Activated T-cell treated with anti-CD3 and anti-CD28 coated beads for 24 hours (primary cell): ENCODE data around the gene TBX10.
"Not testable (repeated sequence)": the region's sequence is repeated elsewhere in the genome, so short reads cannot be mapped to it uniquely, and the experiment has no call there.

Source experiments
- DNase-seq: peaks from one replicate; pipeline ENCODE4 v3.0.0-alpha.2; 2020; ENCODE audit warnings: low read depth

Gene TBX10

GRCh38 chr11:67615728-67616430 lies 23.7 kb downstream of the TBX10 start:
- DNase-seq = no peak

GRCh38 chr11:67614730-67615714 lies 24.5 kb downstream of the TBX10 start:
- DNase-seq = peak; percentile 23

GRCh38 chr11:67613960-67614715 lies 25.4 kb downstream of the TBX10 start:
- peak; percentile 75 for DNase-seq

- DNase-seq = no peak
These were observed 26.1 kb downstream of the TBX10 start for GRCh38 chr11:67613313-67613959.

GRCh38 chr11:67612751-67613150 lies 26.8 kb downstream of the TBX10 start:
- no peak for DNase-seq

GRCh38 chr11:67611704-67612587 lies 27.6 kb downstream of the TBX10 start:
- no peak for DNase-seq

- DNase-seq = no peak
These were observed 28.4 kb downstream of the TBX10 start for GRCh38 chr11:67611165-67611564.

GRCh38 chr11:67610302-67610868 lies 29.2 kb downstream of the TBX10 start:
- no peak for DNase-seq

GRCh38 chr11:67609316-67609715 lies 30.2 kb downstream of the TBX10 start:
- DNase-seq = no peak

- no peak for DNase-seq
These were observed 31.1 kb downstream of the TBX10 start for GRCh38 chr11:67608486-67608885.

- no peak for DNase-seq
These were observed 32.1 kb downstream of the TBX10 start for GRCh38 chr11:67607507-67607906.

GRCh38 chr11:67606492-67607295 lies 32.9 kb downstream of the TBX10 start, which contains the start of gene NDUFV1:
NDUFV1 (plus strand) TSS chr11:67606936; CDS start chr11:67607005, 69 bp downstream.
- DNase-seq = peak; percentile 94

GRCh38 chr11:67606093-67606491 lies 33.5 kb downstream of the TBX10 start:
- no peak for DNase-seq

GRCh38 chr11:67605231-67606011 lies 34.1 kb downstream of the TBX10 start:
- DNase-seq = no peak

GRCh38 chr11:67604815-67605214 lies 34.7 kb downstream of the TBX10 start:
- DNase-seq = no peak

- DNase-seq = not testable (repeated sequence)
These were observed 35.4 kb downstream of the TBX10 start for GRCh38 chr11:67604119-67604518.

GRCh38 chr11:67601098-67601497 lies 38.5 kb downstream of the TBX10 start:
- no peak for DNase-seq

- DNase-seq = no peak
These were observed 39.1 kb downstream of the TBX10 start for GRCh38 chr11:67600324-67601029.
